H9 (cell line): ENCODE data around the gene GDNF. TPM values are rescaled to one million over a fixed set of nuclear protein-coding genes. Genes with fewer than 3 reads are reported as not detected.

Experiments
- DNase-seq: peaks from one replicate; pipeline ENCODE4 v3.0.0-alpha.2; 2017
- H2AFZ ChIP-seq: one replicate; pipeline ENCODE4 v1.6.1; 2013; ENCODE audit warnings: mild to moderate bottlenecking, low read length, control low read depth, moderate library complexity
- H2AK5ac ChIP-seq: 2 replicates; pipeline ENCODE4 v1.6.1; 2013; ENCODE audit warnings: low read length, control low read depth, mixed read lengths; ENCODE audit not compliant: insufficient read length
- H2BK120ac ChIP-seq: one replicate; pipeline ENCODE4 v1.6.1; 2013; ENCODE audit warnings: low read depth, mild to moderate bottlenecking, low read length, control low read depth, inconsistent platforms; ENCODE audit not compliant: poor library complexity, severe bottlenecking
- H2BK12ac ChIP-seq: 2 replicates; pipeline ENCODE4 v1.6.1; 2013; ENCODE audit warnings: low read length, control low read depth, mixed read lengths, low read depth; ENCODE audit not compliant: insufficient read length
- H2BK15ac ChIP-seq: 2 replicates; pipeline ENCODE4 v1.6.1; 2013; ENCODE audit warnings: low read depth, low read length, control low read depth
- H2BK20ac ChIP-seq: one replicate; pipeline ENCODE4 v1.6.1; 2013; ENCODE audit warnings: low read depth, mild to moderate bottlenecking, low read length, control low read depth, inconsistent platforms; ENCODE audit not compliant: poor library complexity, severe bottlenecking
- H2BK5ac ChIP-seq: 2 replicates; pipeline ENCODE4 v1.6.1; 2013; ENCODE audit warnings: low read length, control low read depth, mixed read lengths; ENCODE audit not compliant: insufficient read length
- H3K14ac ChIP-seq: 2 replicates; pipeline ENCODE4 v1.6.1; 2013; ENCODE audit warnings: low read length, control low read depth; ENCODE audit not compliant: insufficient read depth
- H3K18ac ChIP-seq: 2 replicates; pipeline ENCODE4 v1.6.1; 2013; ENCODE audit warnings: low read depth, mild to moderate bottlenecking, mixed read lengths, low read length, control low read depth; ENCODE audit not compliant: insufficient read length
- H3K23ac ChIP-seq: 2 replicates; pipeline ENCODE4 v1.6.1; 2013; ENCODE audit warnings: low read length, control low read depth, mixed read lengths, low read depth; ENCODE audit not compliant: insufficient read length
- H3K23me2 ChIP-seq: 2 replicates; pipeline ENCODE4 v1.6.1; 2013; ENCODE audit warnings: low read depth, mild to moderate bottlenecking, mixed read lengths, low read length, control low read depth; ENCODE audit not compliant: insufficient read length, poor library complexity, severe bottlenecking
- H3K27ac ChIP-seq: 2 replicates; pipeline ENCODE4 v1.5.1; 2013; ENCODE audit warnings: low read length, control low read depth, mixed read lengths, low read depth; ENCODE audit not compliant: insufficient read length
- H3K27me3 ChIP-seq: 2 replicates; pipeline ENCODE4 v1.6.1; 2013; ENCODE audit warnings: low read length, control low read depth, inconsistent platforms; ENCODE audit not compliant: insufficient read depth
- H3K4ac ChIP-seq: 2 replicates; pipeline ENCODE4 v1.6.1; 2013; ENCODE audit warnings: low read depth, mild to moderate bottlenecking, control low read depth, inconsistent platforms, low read length, moderate library complexity
- H3K4me1 ChIP-seq: 2 replicates; pipeline ENCODE4 v1.6.1; 2013; ENCODE audit warnings: low read length, control low read depth, inconsistent platforms; ENCODE audit not compliant: insufficient read depth
- H3K4me2 ChIP-seq: 2 replicates; pipeline ENCODE4 v1.6.1; 2013; ENCODE audit warnings: low read length, control low read depth, mixed read lengths; ENCODE audit not compliant: insufficient read length, insufficient read depth
- H3K56ac ChIP-seq: 2 replicates; pipeline ENCODE4 v1.6.1; 2013; ENCODE audit warnings: low read depth, mild to moderate bottlenecking, mixed read lengths, low read length, control low read depth; ENCODE audit not compliant: insufficient read length
- H3K79me1 ChIP-seq: 2 replicates; pipeline ENCODE4 v1.6.1; 2013; ENCODE audit warnings: low read depth, mild to moderate bottlenecking, moderate library complexity, low read length, control low read depth, inconsistent platforms; ENCODE audit not compliant: insufficient read depth, poor library complexity, severe bottlenecking
- H3K79me2 ChIP-seq: 2 replicates; pipeline ENCODE4 v1.6.1; 2013; ENCODE audit warnings: low read length, control low read depth, inconsistent platforms; ENCODE audit not compliant: insufficient read depth
- H3K9ac ChIP-seq: 2 replicates; pipeline ENCODE4 v1.6.1; 2013; ENCODE audit warnings: low read length, control low read depth, mixed read lengths; ENCODE audit not compliant: insufficient read length; ENCODE audit errors: extremely low read depth
- H3K9me3 ChIP-seq: one replicate; pipeline ENCODE4 v1.6.1; 2013; ENCODE audit warnings: low read depth, low read length, inconsistent platforms; ENCODE audit not compliant: control insufficient read depth
- H3T11ph ChIP-seq: one replicate; pipeline ENCODE4 v1.6.1; 2013; ENCODE audit warnings: mild to moderate bottlenecking, low read length, control low read depth, inconsistent platforms
- H4K20me1 ChIP-seq: one replicate; pipeline ENCODE4 v1.6.1; 2013; ENCODE audit not compliant: control insufficient read depth, insufficient read length, insufficient read depth
- H4K5ac ChIP-seq: 2 replicates; pipeline ENCODE4 v1.6.1; 2013; ENCODE audit warnings: low read depth, mild to moderate bottlenecking, mixed read lengths, low read length, control low read depth; ENCODE audit not compliant: insufficient read length
- H4K8ac ChIP-seq: replicated peaks from 2 replicates; pipeline ENCODE4 v1.6.1; 2013; ENCODE audit warnings: low read length, control low read depth, mixed read lengths, low read depth; ENCODE audit not compliant: insufficient read length
- H4K91ac ChIP-seq: 2 replicates; pipeline ENCODE4 v1.6.1; 2013; ENCODE audit warnings: low read depth, mild to moderate bottlenecking, moderate library complexity, mixed read lengths, low read length, control low read depth; ENCODE audit not compliant: insufficient read length
- H3K27ac Mint-ChIP-seq, 3 experiments: 2 replicates in 2 of 3; 3 replicates in 1 of 3; pipeline ENCODE4 v1.8.0; 2020 to 2021; ENCODE audit warnings: mixed read lengths in 3 of 3, mild to moderate bottlenecking in 1 of 3, moderate library complexity in 1 of 3
- H3K27me3 Mint-ChIP-seq: 2 replicates; pipeline ENCODE4 v1.8.0; 2021; ENCODE audit warnings: low read depth, mild to moderate bottlenecking, moderate library complexity, mixed read lengths
- H3K36me3 Mint-ChIP-seq, 3 experiments: 2 replicates in 2 of 3; 3 replicates in 1 of 3; pipeline ENCODE4 v1.8.0; 2020 to 2021; ENCODE audit warnings: low read depth in 3 of 3, mixed read lengths in 3 of 3; ENCODE audit not compliant: insufficient read depth in 1 of 3
- H3K4me1 Mint-ChIP-seq, 2 experiments: 2 replicates each; pipeline ENCODE4 v1.8.0; 2020; ENCODE audit warnings: mixed read lengths in 2 of 2
- H3K4me3 Mint-ChIP-seq, 2 experiments: 2 replicates in 1 of 2; 3 replicates in 1 of 2; pipeline ENCODE4 v1.8.0; 2020 to 2021; ENCODE audit warnings: mild to moderate bottlenecking in 2 of 2, mixed read lengths in 2 of 2, moderate library complexity in 1 of 2
- H3K9me3 Mint-ChIP-seq, 2 experiments: 2 replicates in 1 of 2; 3 replicates in 1 of 2; pipeline ENCODE4 v1.8.0; 2020; ENCODE audit warnings: mild to moderate bottlenecking in 2 of 2, mixed read lengths in 2 of 2, moderate library complexity in 1 of 2
- CTCF ChIP-seq: fragments of 200-600 bp; sonication (generic); conservative IDR thresholded peaks from 3 replicates; pipeline ENCODE4 v1.8.0; 2021; ENCODE audit warnings: antibody characterized with exemption, mild to moderate bottlenecking
- WGBS: extraction: QIAGEN DNeasy Blood & Tissue Kit; methylation state at CpG from one replicate; pipeline ENCODE4 v1.1.7; 2013; ENCODE audit warnings: missing lambda C conversion rate, low lambda C conversion rate, mixed read lengths; ENCODE audit not compliant: insufficient read length; ENCODE audit errors: extremely low coverage; 5-methylcytosine and 5-hydroxymethylcytosine counted together
- total RNA-seq: library from RNA; stranded (reverse); gene quantifications from 2 replicates; pipeline ENCODE4 v1.2.1, GENCODE V29; 2021

Gene GDNF
- total RNA-seq, 1 experiment from 2014 or later: not detected

- H2BK15ac ChIP-seq: no peak overlapping the region
- no peak overlapping the region for H4K91ac ChIP-seq
- H3K4me1 ChIP-seq: no peaks in the 10 kb centered on the region
- no peak overlapping the region for H2BK5ac ChIP-seq
- no peak overlapping the region for H3T11ph ChIP-seq
- H4K20me1 ChIP-seq: no peaks in the 10 kb centered on the region
- no peaks in the 10 kb centered on the region for H3K79me2 ChIP-seq
- no peak for DNase-seq
- no peak overlapping the region for H3K27ac ChIP-seq
- Mint-ChIP-seq H3K27me3 (peaks cover 5% of the 10 kb centered on the region), H3K27ac (no peak overlapping the region), H3K4me1 (peaks cover 7 to 12% of the 10 kb centered on the region in 2 experiments), H3K36me3 (peaks cover 12 to 21% (median 12%) of the 10 kb centered on the region in 3 experiments), H3K4me3 (no peak overlapping the region), H3K9me3 (peaks cover 27 to 37% of the 10 kb centered on the region in 2 experiments)
- H3K27me3 ChIP-seq: no peaks in the 10 kb centered on the region
- H2AFZ ChIP-seq: no peak overlapping the region
- no peaks in the 10 kb centered on the region for H3K23me2 ChIP-seq
- no peaks in the 10 kb centered on the region for H3K79me1 ChIP-seq
- no peak overlapping the region for H3K56ac ChIP-seq
- no peak overlapping the region for H2BK12ac ChIP-seq
- no CpG with 5 or more reads among the region's 2 CpGs for WGBS
- H4K5ac ChIP-seq: no peak overlapping the region
- no peaks in the 10 kb centered on the region for H3K9me3 ChIP-seq
- H3K18ac ChIP-seq: no peak overlapping the region
- H3K4ac ChIP-seq: no peak overlapping the region
- no peak for TF ChIP-seq CTCF
- H2AK5ac ChIP-seq: no peak overlapping the region
- H3K23ac ChIP-seq: no peak overlapping the region
- H3K9ac ChIP-seq: no peak overlapping the region
- H3K4me2 ChIP-seq: no peak overlapping the region
- H3K14ac ChIP-seq: no peak overlapping the region
- H2BK120ac ChIP-seq: no peak overlapping the region
- no peak overlapping the region for H4K8ac ChIP-seq
- no peak overlapping the region for H2BK20ac ChIP-seq
These were observed 48.5 kb downstream of the GDNF start for GRCh38 chr5:37791321-37791720.
